Esophagus muscularis mucosa (tissue), 4 donors: ENCODE results near the gene ID2. TPM values are rescaled to one million over a fixed set of nuclear protein-coding genes. Genes with fewer than 3 reads are reported as not detected.

Experiments
- DNase-seq: peaks from one replicate; pipeline ENCODE4 v3.0.0-alpha.2; 2017; ENCODE audit errors: extremely low spot score
- H3K27ac ChIP-seq, 4 donors: fragments of 200-600 bp; sonication (generic); replicated peaks in 1 of 4; 1 replicate in 3 of 4; 2 replicates in 1 of 4; pipeline ENCODE4 v1.5.1; 2016 to 2019; ENCODE audit warnings: mild to moderate bottlenecking in 1 of 4
- H3K27me3 ChIP-seq, 4 donors: fragments of 200-600 bp; sonication (generic); one replicate each; pipeline versions ENCODE4 v1.5.1 to v1.6.0; 2016 to 2019
- H3K36me3 ChIP-seq, 4 donors: fragments of 200-600 bp; sonication (generic); one replicate each; pipeline ENCODE4 v1.5.1; 2016 to 2019
- H3K4me1 ChIP-seq, 4 donors: fragments of 200-600 bp; sonication (generic); one replicate each; pipeline ENCODE4 v1.5.1; 2016 to 2019
- H3K4me3 ChIP-seq, 4 donors: fragments of 200-600 bp; sonication (generic); 1 replicate in 2 of 4; 2 replicates in 2 of 4; pipeline ENCODE4 v1.5.1; 2016 to 2019; ENCODE audit warnings: mild to moderate bottlenecking in 4 of 4, moderate library complexity in 1 of 4
- H3K9me3 ChIP-seq, 4 donors: fragments of 200-600 bp; sonication (generic); 1 replicate in 3 of 4; 2 replicates in 1 of 4; pipeline ENCODE4 v1.5.1; 2016 to 2019
- CTCF ChIP-seq, 3 experiments: fragments of 200-600 bp in 2 of 3; fragments of 450-650 bp in 1 of 3; sonication (generic) in 2 of 3; IDR thresholded peaks; one replicate each; pipeline ENCODE4 v1.5.1; 2017 to 2019; ENCODE audit warnings: antibody characterized with exemption in 3 of 3, mild to moderate bottlenecking in 2 of 3, moderate library complexity in 1 of 3
- EP300 ChIP-seq: sonication (generic); formaldehyde crosslinking; IDR thresholded peaks from one replicate; pipeline ENCODE4 v1.6.1; 2017; ENCODE audit warnings: antibody characterized with exemption
- POLR2A ChIP-seq: fragments of 450-650 bp; IDR thresholded peaks from one replicate; pipeline ENCODE4 v1.6.1; 2017; ENCODE audit warnings: antibody characterized with exemption, moderate library complexity, mild to moderate bottlenecking, low read depth
- POLR2AphosphoS5 ChIP-seq, 2 donors: sonication (generic); formaldehyde crosslinking; IDR thresholded peaks; one replicate each; pipeline ENCODE4 v1.6.1; 2017; ENCODE audit warnings: antibody characterized with exemption in 2 of 2
- WGBS: methylation state at CpG from one replicate; pipeline ENCODE4 v1.1.5; 2018; 5-methylcytosine and 5-hydroxymethylcytosine counted together
- intact Hi-C: fragments of 100-400 bp; cut with DNase I; formaldehyde crosslinking; loops from one replicate; pipeline ENCODE4 v1.15.1; 2023
- total RNA-seq, 4 donors: library from RNA; depleted of rRNA; stranded (reverse); fragments of >200 nt; gene quantifications; one replicate each; pipeline versions ENCODE4 v1.1.0 to v1.2.1, GENCODE V29; 2016

ID2 gene
- total RNA-seq, 4 donors from 2014 or later, result 149 to 254 (median 187) TPM

GRCh38 chr2:8729939-8730338, 48.1 kb downstream of the ID2 start:
- peaks cover 47 to 86% (median 73%) of the 10 kb centered on the region in 4 donors for H3K36me3 ChIP-seq
- 82% methylated on average over 9 of the region's 9 CpGs for WGBS
- DNase-seq, result no peak
- TF ChIP-seq CTCF (IDR thresholded peaks at IDR 0.05), result no peak
- no peak for TF ChIP-seq POLR2A
- no peak for TF ChIP-seq POLR2AphosphoS5 (IDR thresholded peaks at IDR 0.05)
- TF ChIP-seq EP300, result no peak
- intact Hi-C loops, result no loop called here
- H3K9me3 ChIP-seq, result no peaks in the 10 kb centered on the region
- no peak overlapping the region for H3K4me3 ChIP-seq
- no peaks in the 10 kb centered on the region for H3K27me3 ChIP-seq
- H3K4me1 ChIP-seq, result no peaks in the 10 kb centered on the region
- H3K27ac ChIP-seq, result no peak overlapping the region

- TF ChIP-seq CTCF (IDR thresholded peaks at IDR 0.05) (no peak), EP300 (no peak), POLR2A (no peak), POLR2AphosphoS5 (IDR thresholded peaks at IDR 0.05) (no peak)
- intact Hi-C loops, result no loop called here
Observed at GRCh38 chr2:8732601-8733000, 50.7 kb downstream of the ID2 start.

More at GRCh38 chr2:8732601-8733000, 50.7 kb downstream of the ID2 start:
- Histone ChIP-seq H3K27ac (no peak overlapping the region), H3K36me3 (peaks cover 41 to 100% (median 80%) of the 10 kb centered on the region in 4 donors), H3K4me3 (no peak overlapping the region), H3K27me3 (no peaks in the 10 kb centered on the region), H3K4me1 (no peaks in the 10 kb centered on the region), H3K9me3 (no peaks in the 10 kb centered on the region)
- WGBS, result 96% methylated on average over 10 of the region's 10 CpGs
- no peak for DNase-seq

Other genes with a start within 250 kb of the ID2 start
- gene KIDINS220, start 155.6 kb downstream of the ID2 start, total RNA-seq, result 10 to 100 TPM; 65.8 to 78.1 (median 73.6) TPM